Amniotic stem cell (primary cell): ENCODE results near the gene PPARG.
"Not testable (repeated sequence)": the region's sequence is repeated elsewhere in the genome, so short reads cannot be mapped to it uniquely, and the experiment has no call there.

Experiments
- DNase-seq: peaks from one replicate; lab custom pipeline; 2025; lab: John Stamatoyannopoulos, UW

Gene PPARG

DNA sequence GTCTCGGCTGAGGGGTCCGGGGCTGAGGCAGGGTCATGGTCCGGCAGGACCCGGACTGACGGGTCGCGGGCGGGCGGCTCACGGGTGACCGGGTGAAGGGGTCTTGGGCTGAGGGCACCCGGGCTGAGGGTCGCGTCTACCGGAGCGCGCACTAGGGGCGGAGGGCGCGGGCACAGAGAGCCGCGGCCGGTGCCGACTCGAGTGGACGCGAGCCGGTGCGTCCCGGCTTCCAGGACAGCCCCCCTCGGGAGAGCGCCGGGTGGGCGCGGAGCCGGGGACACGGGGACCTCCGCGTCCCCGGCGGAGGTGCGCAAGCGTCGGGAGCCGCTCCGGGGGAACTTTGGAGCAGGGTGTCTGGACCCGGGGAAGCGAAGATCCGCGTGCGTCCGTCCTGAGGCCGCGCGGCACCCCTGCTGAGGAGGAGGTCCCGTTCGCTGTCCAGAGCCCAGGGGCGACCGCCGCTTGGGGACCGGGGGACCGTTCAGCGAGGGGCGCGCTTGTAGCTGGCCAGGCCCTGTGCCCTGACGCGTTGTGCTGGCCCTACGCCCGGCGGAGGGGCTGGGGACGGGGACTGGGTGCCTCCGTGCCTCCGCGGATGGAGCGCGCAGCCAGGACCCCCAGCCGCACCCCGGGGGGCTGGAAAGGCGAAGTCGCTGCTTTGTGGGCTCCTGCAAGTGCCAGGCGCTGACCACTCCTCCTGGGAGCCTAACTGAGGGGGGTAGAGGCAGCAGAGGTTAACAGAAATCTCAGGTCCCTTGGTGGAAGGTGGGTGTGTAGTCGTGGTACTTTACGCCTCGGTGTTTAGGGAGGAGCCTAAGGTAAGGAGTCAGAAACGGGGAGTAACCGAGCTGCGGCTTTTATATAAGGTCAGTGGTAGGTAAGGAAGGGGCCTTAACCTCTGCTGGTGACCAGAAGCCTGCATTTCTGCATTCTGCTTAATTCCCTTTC is at the start of gene PPARG:
TSS of gene PPARG (plus strand) at position 889 of the 948 bp plus-strand sequence. CDS start 90,642 bp downstream, outside the sequence.
- no peak for DNase-seq

DNA sequence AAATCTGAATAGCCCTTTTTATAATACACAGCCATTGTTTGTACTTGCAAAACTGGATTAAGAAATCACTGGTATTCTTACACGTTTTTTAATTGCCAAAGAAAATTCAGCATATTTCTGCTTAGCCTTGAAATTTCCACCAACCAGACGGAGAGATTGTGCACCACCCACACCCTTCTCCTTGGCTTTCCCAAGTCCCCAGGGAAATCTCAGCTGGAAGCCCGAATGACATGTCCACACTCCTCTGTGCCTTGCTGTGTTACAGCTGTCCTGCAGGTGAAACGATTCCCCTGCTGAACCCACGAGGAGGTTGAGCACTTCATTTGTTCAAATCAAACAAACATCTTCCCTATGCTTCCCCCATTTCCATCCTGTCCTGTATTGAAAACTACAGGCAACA is 49.6 kb upstream of the PPARG start:
- no peak for DNase-seq

DNA sequence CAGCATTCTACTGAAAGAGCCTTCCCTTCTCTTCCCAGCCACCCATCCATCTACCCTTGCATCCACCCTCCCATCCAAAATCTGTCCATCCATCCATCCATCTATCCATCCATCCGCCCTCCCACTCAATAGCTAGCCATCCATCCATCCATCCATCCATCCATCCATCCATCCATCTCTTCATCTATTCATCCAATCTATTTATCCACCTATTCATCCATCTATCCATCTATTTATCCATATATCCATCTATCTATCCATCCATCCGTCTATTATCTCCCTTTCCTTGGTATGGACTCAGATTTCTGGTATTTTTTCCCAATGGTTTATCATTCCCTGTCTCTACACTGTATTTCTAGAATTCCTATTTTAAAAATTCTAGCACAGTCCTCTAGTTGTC is 46.1 kb upstream of the PPARG start:
- DNase-seq: no peak

DNA sequence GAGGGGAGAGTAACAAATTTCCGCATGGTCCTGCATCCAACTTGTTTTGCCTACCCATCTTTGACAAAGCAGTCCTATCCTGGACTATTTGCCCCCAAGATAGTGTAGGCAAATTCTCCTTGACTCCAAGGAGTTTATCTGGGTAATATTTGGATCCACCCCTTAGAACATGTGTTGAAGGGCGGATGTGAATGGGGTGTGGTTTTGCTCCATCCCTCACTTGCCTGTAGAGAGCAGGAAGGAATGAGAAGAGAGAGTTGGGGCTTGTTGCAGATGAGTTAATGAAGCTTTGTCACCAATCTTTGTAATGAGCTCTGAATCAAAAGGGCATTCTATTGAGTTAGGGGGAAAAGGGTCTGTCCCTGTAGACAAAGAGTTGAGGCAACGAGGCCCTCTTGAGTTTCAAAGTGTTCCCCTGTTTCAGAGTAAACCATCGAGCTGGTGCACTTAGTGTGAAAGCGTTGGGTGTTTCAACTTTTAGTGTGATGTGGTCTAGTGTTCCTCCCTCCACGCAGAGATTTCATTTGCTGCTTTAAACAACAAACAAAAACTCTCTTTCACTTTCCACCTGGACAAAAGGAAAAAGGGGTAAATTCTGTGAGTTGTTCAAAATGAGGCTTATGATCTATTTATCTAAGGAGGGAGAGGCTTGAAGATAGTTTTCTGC is 42.2 kb upstream of the PPARG start:
- no peak for DNase-seq

GRCh38 chr3:12247411-12247810 is 41.5 kb upstream of the PPARG start:
- DNase-seq: no peak

DNA sequence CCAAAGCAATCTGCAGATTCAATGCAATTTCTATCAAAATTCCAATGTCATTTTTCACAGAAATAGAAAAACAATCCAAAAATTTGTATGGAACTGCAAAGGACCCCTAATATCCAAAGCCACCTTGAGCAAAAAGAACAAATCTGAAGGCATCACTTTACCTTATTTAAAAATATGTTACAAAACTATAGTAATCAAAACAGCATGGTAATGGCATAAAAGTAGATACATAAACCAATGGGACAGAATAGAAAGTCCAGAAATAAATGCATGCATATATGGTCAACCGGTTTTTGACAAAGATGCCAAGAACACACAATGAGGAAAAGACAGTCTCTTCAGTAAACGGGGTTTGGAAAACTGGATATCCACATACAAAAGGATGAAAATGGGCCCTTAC is 39.4 kb upstream of the PPARG start:
- DNase-seq: no peak

- no peak for DNase-seq
These were observed 36.0 kb upstream of the PPARG start for GRCh38 chr3:12252889-12253288.

- DNase-seq: no peak
These were observed 35.1 kb upstream of the PPARG start for GRCh38 chr3:12253516-12254343.

GRCh38 chr3:12255393-12255792 is 33.5 kb upstream of the PPARG start:
- no peak for DNase-seq

GRCh38 chr3:12258911-12259310 is 30.0 kb upstream of the PPARG start:
- DNase-seq: no peak

GRCh38 chr3:12262173-12262572 is 26.7 kb upstream of the PPARG start:
- DNase-seq: not testable (repeated sequence)

DNA sequence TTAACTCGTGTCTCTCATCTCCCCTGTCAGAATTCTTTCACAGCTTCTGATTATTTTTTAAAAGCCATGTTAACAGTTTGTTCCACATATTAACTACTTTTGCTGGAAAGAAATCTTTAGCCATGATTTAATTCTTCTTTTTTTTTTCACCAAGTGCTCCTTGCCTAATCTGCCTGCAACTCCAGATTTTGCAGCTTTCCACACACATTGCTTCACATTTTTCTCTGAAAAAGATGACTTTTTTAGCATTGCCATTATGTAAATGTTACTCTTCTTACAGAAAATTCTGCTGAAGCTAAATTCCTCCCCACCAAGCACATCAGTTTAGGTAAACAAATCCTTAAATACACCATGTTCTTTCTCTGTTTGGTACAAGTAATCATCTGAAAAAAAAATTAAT is 23.4 kb upstream of the PPARG start:
- no peak for DNase-seq

- no peak for DNase-seq
These were observed 22.8 kb upstream of the PPARG start for GRCh38 chr3:12266038-12266437.

DNA sequence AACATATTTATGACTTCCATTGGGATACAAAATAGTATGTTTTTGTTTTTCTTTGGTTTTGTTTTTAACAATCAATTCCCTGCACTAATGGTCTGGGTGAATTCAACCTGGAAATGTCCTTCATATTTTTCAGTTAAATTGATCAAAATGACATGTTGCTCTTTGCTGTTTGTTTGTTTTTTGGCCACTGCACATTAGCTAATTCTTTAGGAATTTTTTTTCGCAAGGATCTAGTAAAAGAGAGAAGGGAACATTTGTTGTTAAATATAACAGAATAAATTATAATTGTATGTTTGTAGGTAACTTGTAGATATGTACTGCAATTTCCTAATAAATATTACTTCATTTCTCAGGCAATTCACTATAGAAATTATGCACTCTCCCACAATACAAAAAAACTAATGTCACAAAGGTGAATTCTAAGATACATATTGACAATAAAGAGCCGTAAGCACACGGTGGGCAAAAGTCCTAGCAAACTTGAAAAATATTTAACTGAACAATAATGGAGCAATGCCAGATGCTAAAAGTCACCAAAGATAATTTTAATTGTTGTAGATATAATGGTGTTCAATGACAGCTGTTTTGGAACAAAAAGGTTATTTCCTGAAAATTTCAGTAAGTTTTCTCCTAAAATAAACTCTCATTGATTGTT is 21.4 kb upstream of the PPARG start:
- DNase-seq: no peak

GRCh38 chr3:12268049-12268735 is 20.7 kb upstream of the PPARG start:
- DNase-seq: no peak

DNA sequence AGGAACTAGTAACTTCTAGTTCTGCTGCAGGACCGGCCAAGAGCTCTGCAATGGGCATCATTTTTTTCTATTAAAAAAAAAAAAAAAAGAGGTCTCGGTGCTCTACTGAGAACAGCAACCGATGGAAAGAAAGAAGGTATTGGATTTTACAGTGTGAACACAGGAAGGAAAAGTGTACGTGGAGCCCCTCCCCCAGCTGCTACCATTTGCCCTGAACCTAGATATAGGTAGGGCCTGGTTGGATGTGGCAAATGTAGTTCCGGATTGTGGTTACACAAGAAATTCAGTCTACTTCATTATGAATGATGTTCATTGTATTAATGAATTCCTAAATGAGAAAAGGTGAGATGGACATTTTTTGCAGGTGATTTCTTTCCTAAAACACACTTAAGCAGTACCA is 17.9 kb upstream of the PPARG start:
- DNase-seq: no peak

DNA sequence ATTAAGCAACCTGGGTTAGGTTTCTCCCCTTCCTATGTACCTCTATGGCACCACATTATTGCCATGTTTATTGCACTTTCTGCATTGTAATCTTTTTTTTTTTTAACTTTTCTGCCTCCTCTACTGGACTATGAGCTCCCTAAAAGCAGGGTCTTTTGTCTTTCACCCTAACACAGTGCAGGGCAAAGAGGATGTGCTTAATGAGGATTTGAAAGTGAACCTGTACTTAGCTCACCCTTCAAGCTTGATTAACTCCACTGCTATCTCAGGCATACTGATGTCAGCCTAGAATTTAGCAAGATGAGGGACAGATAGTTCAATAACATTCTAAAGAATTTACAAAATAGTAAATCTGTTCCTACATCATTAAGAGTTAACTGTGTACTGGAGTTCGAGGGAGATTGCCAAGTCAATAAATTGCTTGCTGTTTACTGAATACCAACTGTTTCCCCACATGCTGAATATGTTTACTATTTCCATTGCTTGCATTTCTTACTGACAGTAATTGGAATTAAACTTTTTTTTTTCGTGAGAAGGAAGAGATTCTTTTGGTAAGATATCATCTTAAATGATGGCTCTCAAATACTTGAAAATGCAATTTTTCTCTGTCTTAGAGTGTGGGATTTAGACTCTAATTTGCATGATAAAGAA is 15.7 kb upstream of the PPARG start:
- DNase-seq: no peak

- no peak for DNase-seq
These were observed 12.8 kb upstream of the PPARG start for GRCh38 chr3:12275974-12276650.

- not testable (repeated sequence) for DNase-seq
These were observed 12.0 kb upstream of the PPARG start for GRCh38 chr3:12276827-12277226.

DNA sequence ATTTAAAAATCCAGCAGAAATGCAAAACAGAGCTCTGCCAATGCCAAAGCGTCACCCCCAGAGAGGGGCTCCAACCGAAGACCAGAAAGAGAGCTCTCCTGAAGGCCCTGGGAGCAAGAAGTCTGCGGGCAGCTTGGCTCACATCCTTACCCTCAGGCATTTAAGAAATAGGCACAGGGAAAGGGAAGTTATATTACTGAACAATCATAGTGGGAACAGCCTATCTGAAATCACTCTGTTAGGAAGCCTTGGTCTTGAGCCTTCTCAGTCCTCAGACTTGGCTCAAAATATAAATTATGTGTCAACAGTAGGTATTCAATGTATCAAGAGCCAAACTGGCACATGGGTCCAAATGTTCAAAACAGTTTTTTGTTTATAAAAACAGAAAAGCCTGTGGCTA is 10.3 kb upstream of the PPARG start:
- no peak for DNase-seq
